ENCODE measurements around the gene DYDC1.

GRCh38 chr10:80400136-80400804, 43.7 kb upstream of the DYDC1 start:
- no peak for TF ChIP-seq CTCF (IDR thresholded peaks at IDR 0.05; ENCODE audit: insufficient read depth, low read length, poor library complexity, severe bottlenecking)
- no peak for TF ChIP-seq EZH2phosphoT487 (conservative IDR thresholded peaks at IDR 0.05; ENCODE audit: low read length)
